ENCODE data around the gene EXOC3. TPM values are rescaled to one million over a fixed set of nuclear protein-coding genes. Genes with fewer than 3 reads are reported as not detected.

Gene EXOC3
- total RNA-seq: 20.9 and 21.7 TPM in 2 replicates

DNA sequence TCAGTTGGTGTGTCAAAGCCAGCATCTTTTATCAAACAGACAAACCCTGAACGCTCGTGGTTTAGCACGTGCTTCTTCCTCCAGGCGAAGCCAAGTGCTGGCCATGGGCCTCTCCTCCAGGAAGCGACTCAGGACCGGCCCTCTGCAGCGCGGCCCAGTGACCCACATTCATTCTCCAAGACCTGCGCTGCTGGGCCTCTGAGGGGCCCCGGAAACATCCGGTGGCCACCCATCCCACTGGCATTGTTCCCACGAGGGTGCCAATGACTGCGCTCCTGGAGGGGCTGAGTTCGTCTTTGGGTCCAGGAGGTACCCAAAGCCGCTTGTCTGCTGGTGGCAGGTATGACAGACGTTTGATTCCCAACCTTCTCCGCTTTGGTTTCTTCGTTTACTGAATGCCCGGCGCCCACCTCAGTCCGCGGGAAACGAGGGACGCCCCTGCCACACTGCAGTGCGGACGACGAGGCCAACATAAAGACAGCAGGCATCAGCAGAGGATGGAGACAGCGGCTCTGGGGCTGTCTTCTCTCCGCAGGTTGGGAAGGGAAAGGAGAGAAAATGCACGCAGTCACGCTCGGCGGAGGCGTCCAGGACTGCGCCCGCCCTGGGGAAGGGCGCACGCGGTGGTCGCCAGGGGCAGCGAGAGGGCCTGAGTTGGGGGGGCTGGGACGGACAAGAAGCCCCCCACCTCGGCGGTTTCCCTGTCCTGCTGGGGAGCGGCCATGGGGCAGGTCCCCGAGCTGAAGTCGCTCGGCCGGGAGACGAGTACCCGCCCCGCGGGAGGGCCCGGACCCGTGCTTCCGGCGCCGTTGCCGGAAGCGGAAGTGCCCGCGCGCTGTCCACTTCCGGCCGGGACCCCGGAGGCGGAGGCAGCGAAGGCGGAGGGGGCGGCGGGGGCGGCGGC, at the start of gene EXOC3:
Gene EXOC3, plus strand, starts transcription at position 842 of the 904 bp plus-strand sequence. CDS start 3,030 bp downstream, outside the sequence.

Other genes starting within 250 kb of the EXOC3 start
- gene CCDC127, start 225.0 kb upstream of the EXOC3 start, total RNA-seq: 5.2 and 5.6 TPM in 2 replicates
- 49.0 and 82.0 TPM in 2 replicates for gene SDHA, start 224.9 kb upstream of the EXOC3 start, total RNA-seq
- 83.4 and 99.0 TPM in 2 replicates for gene PDCD6, start 171.5 kb upstream of the EXOC3 start, total RNA-seq
- gene AHRR, start 121.5 kb upstream of the EXOC3 start, total RNA-seq: 3.1 and 16.0 TPM in 2 replicates
- 2.2 and 3.2 TPM in 2 replicates for gene SLC9A3, start 81.3 kb downstream of the EXOC3 start, total RNA-seq
- gene CEP72, start 169.2 kb downstream of the EXOC3 start, total RNA-seq: 1.2 and 4.3 TPM in 2 replicates